HT-29 (cell line): ENCODE results near the gene TMEM235. TPM values are rescaled to one million over a fixed set of nuclear protein-coding genes. Genes with fewer than 3 reads are reported as not detected.
"Not testable (repeated sequence)": the region's sequence is repeated elsewhere in the genome, so short reads cannot be mapped to it uniquely, and the experiment has no call there.

Experiments
- DNase-seq: peaks from one replicate; pipeline ENCODE4 v3.0.0-alpha.2; 2015; ENCODE audit warnings: low spot score
- total RNA-seq: library from RNA; depleted of rRNA; stranded (reverse); fragments of >200 nt; shearing (Covaris generic); gene quantifications from 2 replicates; pipeline ENCODE4 v1.2.3, GENCODE V29; 2014

TMEM235 gene
- total RNA-seq, 1 experiment from 2014 or later, result not detected

GRCh38 chr17:78219396-78220150 is 11.9 kb upstream of the TMEM235 start:
- DNase-seq, result no peak

DNA sequence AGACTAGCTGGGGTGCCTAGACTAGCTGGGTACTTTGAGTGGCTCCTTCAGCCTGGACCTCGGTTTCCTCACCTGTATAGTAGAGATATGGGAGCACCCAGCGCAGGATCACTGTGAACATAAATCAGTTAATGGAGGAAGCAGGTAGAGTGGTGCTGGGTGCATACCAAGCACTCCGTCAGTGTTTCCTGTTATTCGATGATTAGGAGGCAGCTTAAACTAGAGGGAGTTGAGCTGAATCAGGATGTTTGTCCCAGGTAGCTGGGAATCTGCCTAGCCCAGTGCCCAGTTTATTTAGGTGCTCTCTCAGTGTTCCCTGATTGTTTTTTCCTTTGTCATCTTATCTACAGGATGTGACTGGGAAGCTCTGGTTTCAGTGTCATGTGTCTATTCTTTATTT is 8.4 kb upstream of the TMEM235 start:
- DNase-seq, result no peak

DNA sequence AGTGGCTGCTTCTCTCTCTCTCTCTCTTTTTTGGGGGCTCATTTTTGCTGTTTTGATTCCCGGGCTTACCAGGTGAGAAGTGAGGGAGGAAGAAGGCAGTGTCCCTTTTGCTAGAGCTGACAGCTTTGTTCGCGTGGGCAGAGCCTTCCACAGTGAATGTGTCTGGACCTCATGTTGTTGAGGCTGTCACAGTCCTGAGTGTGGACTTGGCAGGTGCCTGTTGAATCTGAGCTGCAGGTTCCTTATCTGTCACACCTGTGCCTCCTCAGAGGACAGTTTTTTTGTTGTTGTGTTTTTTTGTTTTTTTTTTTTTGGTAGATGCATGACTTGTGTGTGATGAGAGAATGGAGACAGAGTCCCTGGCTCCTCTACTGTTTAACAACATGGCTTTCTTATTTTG is 7.7 kb upstream of the TMEM235 start:
- DNase-seq, result no peak

DNA sequence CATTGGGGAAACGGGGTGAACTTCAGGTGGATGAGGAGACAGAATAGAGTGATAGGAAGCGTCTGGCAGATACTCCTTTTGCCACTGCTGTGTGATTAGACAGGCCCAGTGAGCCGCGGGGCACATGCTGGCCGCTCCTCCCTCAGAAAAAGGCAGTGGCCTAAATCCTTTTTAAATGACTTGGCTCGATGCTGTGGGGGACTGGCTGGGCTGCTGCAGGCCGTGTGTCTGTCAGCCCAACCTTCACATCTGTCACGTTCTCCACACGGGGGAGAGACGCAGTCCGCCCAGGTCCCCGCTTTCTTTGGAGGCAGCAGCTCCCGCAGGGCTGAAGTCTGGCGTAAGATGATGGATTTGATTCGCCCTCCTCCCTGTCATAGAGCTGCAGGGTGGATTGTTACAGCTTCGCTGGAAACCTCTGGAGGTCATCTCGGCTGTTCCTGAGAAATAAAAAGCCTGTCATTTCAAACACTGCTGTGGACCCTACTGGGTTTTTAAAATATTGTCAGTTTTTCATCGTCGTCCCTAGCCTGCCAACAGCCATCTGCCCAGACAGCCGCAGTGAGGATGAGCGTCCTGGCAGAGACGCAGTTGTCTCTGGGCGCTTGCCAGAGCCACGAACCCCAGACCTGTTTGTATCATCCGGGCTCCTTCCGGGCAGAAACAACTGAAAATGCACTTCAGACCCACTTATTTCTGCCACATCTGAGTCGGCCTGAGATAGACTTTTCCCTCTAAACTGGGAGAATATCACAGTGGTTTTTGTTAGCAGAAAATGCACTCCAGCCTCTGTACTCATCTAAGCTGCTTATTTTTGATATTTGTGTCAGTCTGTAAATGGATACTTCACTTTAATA is 7.0 kb upstream of the TMEM235 start:
- DNase-seq, result no peak

DNA sequence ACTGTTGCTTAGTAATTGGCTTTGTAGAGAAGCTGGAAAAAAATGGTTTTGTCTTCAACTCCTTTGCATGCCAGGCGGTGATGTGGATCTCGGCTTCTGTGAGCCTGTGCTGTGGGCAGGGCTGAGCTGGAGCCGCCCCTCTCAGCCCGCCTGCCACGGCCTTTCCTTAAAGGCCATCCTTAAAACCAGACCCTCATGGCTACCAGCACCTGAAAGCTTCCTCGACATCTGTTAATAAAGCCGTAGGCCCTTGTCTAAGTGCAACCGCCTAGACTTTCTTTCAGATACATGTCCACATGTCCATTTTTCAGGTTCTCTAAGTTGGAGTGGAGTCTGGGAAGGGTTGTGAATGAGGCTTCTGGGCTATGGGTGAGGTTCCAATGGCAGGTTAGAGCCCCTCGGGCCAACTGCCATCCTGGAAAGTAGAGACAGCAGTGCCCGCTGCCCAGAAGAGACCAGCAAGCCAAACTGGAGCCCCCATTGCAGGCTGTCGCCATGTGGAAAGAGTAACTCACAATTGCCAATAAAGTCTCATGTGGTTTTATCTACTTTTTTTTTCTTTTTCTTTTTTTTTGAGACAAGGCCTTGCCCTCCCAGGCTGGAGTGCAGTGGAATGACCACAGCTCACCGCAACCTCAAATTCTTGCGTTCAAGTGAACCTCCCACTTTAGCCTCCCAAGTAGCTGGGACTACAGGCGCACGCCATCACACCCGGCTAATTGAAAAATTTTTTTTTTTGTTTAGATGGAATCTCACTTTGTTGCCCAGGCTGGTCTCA is 6.2 kb upstream of the TMEM235 start:
- no peak for DNase-seq

DNA sequence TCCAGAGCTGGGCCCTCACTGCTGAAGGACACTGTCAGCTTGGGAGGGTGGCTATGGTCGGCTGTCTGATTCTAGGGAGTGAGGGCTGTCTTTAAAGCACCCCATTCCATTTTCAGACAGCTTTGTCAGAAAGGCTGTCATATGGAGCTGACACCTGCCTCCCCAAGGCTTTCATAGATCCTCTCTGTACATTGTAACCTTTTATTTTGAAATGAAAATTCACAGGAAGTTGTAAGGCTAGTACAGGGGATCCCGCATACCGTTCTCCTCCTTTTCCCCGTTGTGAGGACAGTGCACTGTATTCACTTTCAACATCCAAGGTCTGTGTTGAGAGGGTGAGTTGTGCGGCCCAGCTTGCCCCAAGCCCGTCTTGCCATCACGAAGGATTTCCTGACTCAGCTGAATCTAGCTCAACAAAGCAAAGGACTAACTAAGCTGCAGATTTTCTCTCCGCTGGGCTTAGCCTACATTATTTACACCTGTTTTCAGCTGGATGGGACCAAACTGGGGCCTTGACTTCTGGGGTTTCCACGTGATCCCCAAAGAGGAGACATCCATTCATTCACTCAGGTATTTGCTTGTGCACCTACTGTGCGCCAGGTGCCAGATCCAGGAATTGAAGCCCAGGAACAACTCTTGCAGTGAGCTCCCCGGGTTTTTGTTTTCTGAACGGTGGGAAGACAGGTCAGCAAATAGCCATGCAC is 5.2 kb upstream of the TMEM235 start:
- DNase-seq, result no peak

DNA sequence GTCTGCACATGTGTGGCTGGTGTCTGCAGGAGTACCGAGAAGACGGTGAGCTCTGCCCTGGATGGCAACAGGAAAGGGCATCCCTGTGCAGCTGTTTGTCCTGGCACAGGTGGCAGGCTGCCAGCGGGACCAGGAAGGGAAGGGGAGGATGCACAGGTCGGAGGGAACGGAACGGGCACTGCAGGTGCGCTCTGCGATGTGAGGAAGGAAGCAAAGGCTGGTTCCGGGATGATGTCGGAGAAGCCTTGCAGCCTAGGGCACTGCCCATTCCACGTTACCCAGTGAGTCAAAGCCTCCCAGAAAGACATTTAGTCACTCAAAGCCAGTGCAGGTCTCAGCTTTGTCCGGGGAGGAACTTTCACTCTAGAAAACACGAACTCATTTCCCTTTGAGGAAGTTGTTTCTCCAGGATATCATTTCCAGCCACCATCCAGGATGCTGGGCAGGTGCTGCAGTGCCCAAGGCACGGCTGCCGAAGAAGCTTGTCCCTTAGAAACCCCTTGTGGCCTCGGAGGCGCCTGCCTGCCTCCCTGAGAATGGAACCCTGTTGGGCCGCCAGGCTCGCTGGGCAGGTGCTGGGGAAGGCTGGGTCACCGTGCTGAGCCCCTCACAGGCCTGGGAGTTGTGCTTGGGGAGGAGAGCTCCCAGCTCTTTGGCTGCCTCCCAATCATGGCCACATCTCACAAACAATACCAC is 4.5 kb upstream of the TMEM235 start:
- DNase-seq, result peak; percentile 59

DNA sequence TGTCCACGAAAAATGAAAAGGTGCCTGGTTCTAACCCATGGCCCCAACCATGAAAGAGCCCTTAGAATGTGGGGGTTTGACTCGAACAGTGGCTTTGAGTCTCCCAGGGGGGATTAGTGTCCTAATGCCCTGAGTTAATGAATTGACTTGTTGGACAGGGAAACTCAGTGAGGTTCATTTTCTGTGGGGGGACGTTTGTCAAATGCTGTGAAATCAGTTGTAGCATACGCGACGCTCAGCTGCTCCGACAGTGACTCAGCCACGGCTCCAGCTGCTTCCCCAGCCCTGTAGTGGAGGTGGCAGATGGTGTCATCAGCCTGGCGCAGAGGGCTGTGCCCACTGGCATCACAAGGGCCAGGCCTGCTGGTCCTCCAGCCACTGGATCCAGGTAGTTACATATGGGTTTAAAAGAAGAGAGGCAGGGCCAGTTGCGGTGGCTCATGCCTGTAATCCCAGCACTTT is 3.9 kb upstream of the TMEM235 start:
- no peak for DNase-seq

- DNase-seq, result no peak
Measured at GRCh38 chr17:78228176-78228575, 3.3 kb upstream of the TMEM235 start.

GRCh38 chr17:78230252-78230962 is 1.0 kb upstream of the TMEM235 start:
- no peak for DNase-seq

GRCh38 chr17:78231991-78232858 is 794 bp downstream of the TMEM235 start:
- DNase-seq, result no peak

DNA sequence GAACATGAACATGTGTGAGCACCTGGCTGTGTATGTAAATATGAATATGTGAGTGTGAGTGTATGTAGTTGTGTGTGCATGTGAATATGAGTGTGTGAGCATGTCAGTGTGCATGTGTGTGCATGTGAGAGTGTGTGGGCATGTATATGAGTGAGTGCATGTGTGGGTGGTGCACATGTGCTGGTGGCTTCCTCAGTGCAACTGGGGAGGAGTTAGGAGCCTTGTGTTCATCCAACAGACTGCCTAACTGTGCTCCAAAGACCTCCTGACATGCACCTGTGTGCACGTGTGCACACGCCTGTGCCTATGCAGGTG is 1.4 kb downstream of the TMEM235 start:
- no peak for DNase-seq

DNA sequence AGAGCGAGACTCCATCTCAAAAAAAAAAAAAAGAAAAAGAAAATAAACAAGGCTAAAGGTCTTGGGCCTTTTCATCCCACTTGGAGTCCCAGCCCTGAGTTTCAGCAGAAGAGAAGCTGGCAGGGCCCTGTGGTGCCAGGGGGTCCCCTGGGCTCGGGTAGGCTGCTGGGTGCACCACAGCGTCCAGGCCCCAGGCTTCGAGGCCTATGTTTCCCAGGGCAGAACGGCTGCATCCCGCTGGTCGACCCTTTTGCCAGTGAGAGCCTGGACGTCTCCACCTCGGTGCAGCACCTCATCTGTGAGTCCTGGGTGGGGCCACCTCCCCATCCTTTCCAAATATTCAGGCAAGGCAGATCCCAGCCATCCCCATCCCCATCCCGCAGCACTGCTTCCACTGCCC is 2.2 kb downstream of the TMEM235 start:
- DNase-seq, result no peak

DNA sequence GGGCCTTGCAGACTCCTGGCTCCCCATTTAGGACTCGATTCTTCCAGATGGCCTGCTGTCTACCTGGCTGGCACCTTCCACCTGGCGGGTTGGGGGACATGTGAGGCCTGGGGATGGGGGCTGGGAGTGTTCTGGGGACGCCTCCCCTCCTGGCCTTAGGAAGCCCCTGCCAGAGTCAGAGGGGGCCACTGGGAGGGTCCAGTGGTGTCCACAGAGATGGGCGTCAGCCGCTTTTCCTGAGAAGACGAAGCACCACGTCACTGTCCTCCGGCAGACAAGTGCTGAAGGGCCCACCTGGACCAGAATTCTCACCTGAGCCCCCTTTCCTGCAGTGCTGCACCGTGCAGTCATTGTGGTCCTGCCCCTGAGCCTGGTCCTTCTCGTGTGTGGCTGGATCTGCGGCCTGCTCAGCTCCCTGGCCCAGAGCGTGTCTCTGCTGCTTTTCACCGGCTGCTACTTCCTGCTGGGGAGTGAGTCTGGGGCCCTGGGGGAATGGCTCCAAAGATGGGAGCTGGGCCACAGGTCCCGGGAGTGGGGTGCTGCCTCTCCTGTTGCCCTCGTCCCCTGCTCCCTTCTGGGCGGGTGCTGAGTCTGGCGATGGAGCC is 2.9 kb downstream of the TMEM235 start:
- DNase-seq, result no peak

- not testable (repeated sequence) for DNase-seq
Measured at GRCh38 chr17:78235022-78235421, 3.6 kb downstream of the TMEM235 start.

GRCh38 chr17:78235885-78236284 is 4.5 kb downstream of the TMEM235 start:
- no peak for DNase-seq

DNA sequence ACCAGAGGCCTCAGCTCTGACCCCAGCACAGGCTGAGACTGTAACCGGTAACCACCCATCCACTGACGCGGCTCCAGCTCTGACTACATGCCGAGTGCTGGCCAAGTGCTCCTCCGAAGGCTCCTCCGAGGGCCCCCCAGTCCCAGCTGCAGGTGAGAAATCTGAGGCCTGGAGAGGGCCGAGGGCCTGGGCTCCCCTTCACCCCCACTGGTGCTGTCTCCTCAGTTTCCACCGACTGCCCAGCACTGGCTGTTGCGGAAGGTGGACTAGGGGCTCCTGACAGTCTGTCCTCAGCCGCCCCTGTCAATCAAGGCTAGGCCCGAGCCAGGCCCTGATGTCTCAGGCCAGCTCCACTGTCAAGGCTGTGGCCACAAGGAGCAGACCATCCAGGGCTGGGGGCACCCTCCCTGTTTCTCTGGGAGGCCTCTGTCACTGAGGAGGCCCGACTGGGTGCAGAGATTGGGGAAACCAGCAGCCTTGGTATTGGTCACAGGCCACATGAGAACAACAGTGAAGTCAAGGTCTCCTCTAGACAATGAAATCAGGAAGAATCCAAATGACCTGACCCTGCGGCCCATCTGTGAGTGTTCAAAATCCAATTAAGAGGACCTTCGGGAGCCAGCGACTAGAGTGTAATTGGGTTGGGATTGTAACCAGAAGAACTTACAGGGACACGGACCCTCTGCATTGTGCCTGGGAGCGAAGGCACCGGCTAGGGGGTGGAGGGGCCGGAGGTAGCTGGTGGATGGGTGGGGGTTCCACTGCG is 5.1 kb downstream of the TMEM235 start:
- no peak for DNase-seq

DNA sequence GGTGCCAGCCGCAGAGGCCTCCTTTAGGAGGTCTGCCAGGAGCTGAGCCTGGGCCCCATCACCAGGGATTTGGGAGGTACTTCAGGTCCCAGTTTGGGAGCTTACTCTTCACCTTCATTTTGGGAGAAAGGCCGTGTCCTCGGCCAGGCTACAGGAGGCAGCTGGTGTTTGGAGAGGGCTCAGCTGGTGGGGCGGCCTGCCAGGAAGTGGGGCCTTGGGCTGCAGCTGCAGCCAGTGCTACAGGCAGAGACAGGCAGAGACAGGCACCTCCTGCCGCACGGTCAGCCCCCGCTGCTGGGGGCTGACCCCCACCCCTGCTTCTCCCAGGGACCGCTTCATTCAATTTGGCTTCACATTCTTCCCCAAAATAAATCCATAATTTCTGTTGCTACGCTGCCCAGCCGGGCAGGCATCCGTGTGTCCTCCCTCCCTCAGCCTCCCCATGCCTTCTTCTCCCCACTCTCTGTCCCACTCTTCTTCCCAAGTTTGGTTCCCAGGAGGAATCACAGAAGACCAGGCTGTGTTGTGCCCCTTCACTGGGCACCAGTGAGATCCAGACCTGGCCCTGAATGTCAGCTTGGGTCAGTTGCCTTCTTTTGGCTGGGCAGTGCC is 6.1 kb downstream of the TMEM235 start:
- DNase-seq, result no peak
